Naive thymus-derived CD4-positive, alpha-beta T cell (primary cell): Measurements from ENCODE around the gene PCDHGB4. TPM values are rescaled to one million over a fixed set of nuclear protein-coding genes. Genes with fewer than 3 reads are reported as not detected.
"Not testable (repeated sequence)": the region's sequence is repeated elsewhere in the genome, so short reads cannot be mapped to it uniquely, and the experiment has no call there.

Experiments
- ATAC-seq: fragments of 150-1000 bp; cut with Tn5 transposase; 2 replicates; pipeline ENCODE4 v1.10.0; 2021; ENCODE audit warnings: mild to moderate bottlenecking, moderate library complexity
- CTCF ChIA-PET: fragments of 350-600 bp; sonication (Branson Sonifier 250); formaldehyde crosslinking; loops from one replicate; lab custom pipeline; 2021; ENCODE audit warnings: antibody characterized with exemption; lab: Charles Lee
- POLR2A ChIA-PET: fragments of 350-600 bp; sonication (Branson Sonifier 250); formaldehyde crosslinking; loops from one replicate; lab custom pipeline; 2021; ENCODE audit warnings: antibody characterized with exemption, inconsistent platforms; lab: Charles Lee
- DNase-seq, 9 donors: peaks; one replicate each; pipeline versions ENCODE4 v3.0.0 to v3.0.0-alpha.2; 2020 to 2022; ENCODE audit warnings: mixed read lengths in 1 of 9
- H3K27ac ChIP-seq: one replicate; pipeline ENCODE4 v1.7.0; 2013; ENCODE audit warnings: mild to moderate bottlenecking, low read depth, low read length, moderate library complexity
- H3K27me3 ChIP-seq, 2 donors: one replicate each; pipeline ENCODE4 v1.7.0; 2013; ENCODE audit warnings: low read length in 2 of 2, mild to moderate bottlenecking in 2 of 2, moderate library complexity in 2 of 2; ENCODE audit not compliant: control insufficient read depth in 2 of 2, insufficient read depth in 2 of 2
- H3K36me3 ChIP-seq, 3 experiments: 1 replicate in 2 of 3; 2 replicates in 1 of 3; pipeline ENCODE4 v1.7.0; 2013; ENCODE audit warnings: low read length in 3 of 3, mild to moderate bottlenecking in 3 of 3, moderate library complexity in 1 of 3; ENCODE audit not compliant: insufficient read depth in 3 of 3, control insufficient read depth in 2 of 3
- H3K4me1 ChIP-seq, 2 donors: one replicate each; pipeline ENCODE4 v1.7.0; 2013; ENCODE audit warnings: low read length in 2 of 2, mild to moderate bottlenecking in 2 of 2, moderate library complexity in 1 of 2; ENCODE audit not compliant: control insufficient read depth in 2 of 2, insufficient read depth in 2 of 2
- H3K4me3 ChIP-seq: 2 replicates; pipeline ENCODE4 v1.7.0; 2013; ENCODE audit warnings: mild to moderate bottlenecking, low read length
- H3K9me3 ChIP-seq, 3 experiments: 1 replicate in 2 of 3; 2 replicates in 1 of 3; pipeline ENCODE4 v1.7.0; 2013; ENCODE audit warnings: low read length in 3 of 3; ENCODE audit not compliant: control insufficient read depth in 2 of 3
- H3K27ac Mint-ChIP-seq, 9 donors: one replicate each; pipeline ENCODE4 v1.8.0; 2020 to 2022; ENCODE audit warnings: mixed read lengths in 9 of 9, mild to moderate bottlenecking in 8 of 9, moderate library complexity in 5 of 9, inconsistent platforms in 2 of 9
- H3K27me3 Mint-ChIP-seq, 5 donors: one replicate each; pipeline ENCODE4 v1.8.0; 2021 to 2022; ENCODE audit warnings: mixed read lengths in 5 of 5, mild to moderate bottlenecking in 1 of 5
- H3K36me3 Mint-ChIP-seq, 5 donors: one replicate each; pipeline ENCODE4 v1.8.0; 2020 to 2022; ENCODE audit warnings: mixed read lengths in 5 of 5, mild to moderate bottlenecking in 3 of 5, inconsistent platforms in 1 of 5
- H3K4me1 Mint-ChIP-seq, 7 donors: one replicate each; pipeline ENCODE4 v1.8.0; 2020 to 2022; ENCODE audit warnings: mixed read lengths in 7 of 7, mild to moderate bottlenecking in 3 of 7, inconsistent platforms in 1 of 7
- H3K4me3 Mint-ChIP-seq, 10 donors: one replicate each; pipeline ENCODE4 v1.8.0; 2020 to 2022; ENCODE audit warnings: mild to moderate bottlenecking in 10 of 10, mixed read lengths in 10 of 10, moderate library complexity in 6 of 10, inconsistent platforms in 2 of 10
- H3K9me3 Mint-ChIP-seq, 11 donors: one replicate each; pipeline ENCODE4 v1.8.0; 2020 to 2022; ENCODE audit warnings: mixed read lengths in 11 of 11, mild to moderate bottlenecking in 4 of 11, inconsistent platforms in 1 of 11, moderate library complexity in 1 of 11
- intact Hi-C, 2 donors: fragments of 100-400 bp; cut with micrococcal nuclease; formaldehyde crosslinking; loops; one replicate each; pipeline ENCODE4 v1.15.1; 2023
- polyA plus RNA-seq, 2 donors: library from polyadenylated mRNA; unstranded; fragments of 300-500 nt; fragmentation: Illumina TruSeq; gene quantifications; one replicate each; pipeline ENCODE4 v1.2.3, GENCODE V29; 2021
- total RNA-seq, 6 experiments: library from RNA in 5 of 6; stranded (reverse) in 5 of 6; gene quantifications; 1 replicate in 5 of 6; 2 replicates in 1 of 6; pipeline ENCODE4 v1.2.3 and lab custom pipeline; 2021 to 2026

PCDHGB4 gene
- total and polyA plus RNA-seq, 7 experiments from 2014 or later: 0.08 to 0.27 (median 0.24) TPM; not detected in 3

- DNase-seq (no peak), ATAC-seq (no peak)
- H3K4me3 Mint-ChIP-seq: peak overlapping the region in 3 of 10 donors; percentile 23 to 41 (median 33)
- H3K9me3 Mint-ChIP-seq: peaks cover 4 to 82% (median 38%) of the 10 kb centered on the region in 11 donors
- H3K27ac Mint-ChIP-seq: peak overlapping the region in 2 of 9 donors; percentile 43 to 83
- Histone ChIP-seq H3K36me3 (no peaks in the 10 kb centered on the region), H3K27me3 (peaks cover 2 to 18% of the 10 kb centered on the region in 2 donors), H3K9me3 (peaks cover 0 to 45% (median 0%) of the 10 kb centered on the region in 3 experiments), H3K4me3 (no peak overlapping the region), H3K4me1 (no peaks in the 10 kb centered on the region), H3K27ac (no peak overlapping the region)
- H3K4me1 Mint-ChIP-seq: peaks cover 0 to 6% (median 2%) of the 10 kb centered on the region in 7 donors
- CTCF ChIA-PET: no interaction called here
- peaks cover 4 to 28% (median 9%) of the 10 kb centered on the region in 5 donors for H3K36me3 Mint-ChIP-seq
- H3K27me3 Mint-ChIP-seq: peaks cover 50 to 83% (median 70%) of the 10 kb centered on the region in 5 donors
- POLR2A ChIA-PET: no interaction called here
- intact Hi-C loops: no loop called here
Measured at GRCh38 chr5:141398608-141399007, 11.1 kb downstream of the PCDHGB4 start.

GRCh38 chr5:141399555-141400258 is 12.2 kb downstream of the PCDHGB4 start:
- Mint-ChIP-seq H3K4me3 (peak overlapping the region in 5 of 10 donors; percentile 3 to 71 (median 23)), H3K27me3 (peaks cover 48 to 84% (median 70%) of the 10 kb centered on the region in 5 donors), H3K27ac (peak overlapping the region in 4 of 9 donors; percentile 10 to 74 (median 66)), H3K9me3 (peaks cover 4 to 82% (median 41%) of the 10 kb centered on the region in 11 donors), H3K36me3 (peaks cover 4 to 29% (median 9%) of the 10 kb centered on the region in 5 donors), H3K4me1 (peaks cover 0 to 6% (median 2%) of the 10 kb centered on the region in 7 donors)
- DNase-seq (no peak), ATAC-seq (no peak)
- H3K27ac ChIP-seq: no peak overlapping the region
- CTCF ChIA-PET: no interaction called here
- no peaks in the 10 kb centered on the region for H3K4me1 ChIP-seq
- POLR2A ChIA-PET: no interaction called here
- H3K36me3 ChIP-seq: no peaks in the 10 kb centered on the region
- no peak overlapping the region for H3K4me3 ChIP-seq
- H3K9me3 ChIP-seq: peaks cover 0 to 35% (median 0%) of the 10 kb centered on the region in 3 experiments
- peaks cover 2 to 18% of the 10 kb centered on the region in 2 donors for H3K27me3 ChIP-seq
- intact Hi-C loops: no loop called here

- Mint-ChIP-seq H3K4me1 (peaks cover 0 to 10% (median 4%) of the 10 kb centered on the region in 7 donors), H3K9me3 (peaks cover 5 to 82% (median 41%) of the 10 kb centered on the region in 11 donors), H3K4me3 (peak within 1 kb of the TSS in 9 of 10 donors; percentile 28 to 76 (median 68)), H3K27ac (peak within 1 kb of the TSS in 3 of 9 donors; percentile 8 to 49 (median 49)), H3K27me3 (peaks cover 50 to 82% (median 74%) of the 10 kb centered on the region in 5 donors), H3K36me3 (peaks cover 4 to 34% (median 9%) of the 10 kb centered on the region in 5 donors)
- H3K4me1 ChIP-seq: no peaks in the 10 kb centered on the region
- H3K9me3 ChIP-seq: peaks cover 0 to 34% (median 0%) of the 10 kb centered on the region in 3 experiments
- H3K27me3 ChIP-seq: peaks cover 7 to 26% of the 10 kb centered on the region in 2 donors
- H3K36me3 ChIP-seq: no peaks in the 10 kb centered on the region
- H3K4me3 ChIP-seq: no peak within 1 kb of the TSS
- no peak for ATAC-seq
- intact Hi-C loops: no loop called here
- no peak within 1 kb of the TSS for H3K27ac ChIP-seq
- CTCF ChIA-PET: no interaction called here
- POLR2A ChIA-PET: no interaction called here
- DNase-seq: no peak
Measured at GRCh38 chr5:141402553-141403243, 15.2 kb downstream of the PCDHGB4 start, which contains the start of gene PCDHGA9. TSS of gene PCDHGA9 (plus strand) at chr5:141402778. CDS start at chr5:141402953, 175 bp downstream.

- Histone ChIP-seq H3K27me3 (peaks cover 8 to 26% of the 10 kb centered on the region in 2 donors), H3K4me3 (no peak overlapping the region), H3K36me3 (no peaks in the 10 kb centered on the region), H3K4me1 (no peaks in the 10 kb centered on the region), H3K9me3 (peaks cover 0 to 39% (median 0%) of the 10 kb centered on the region in 3 experiments), H3K27ac (no peak overlapping the region)
- ChIA-PET POLR2A (no interaction called here), CTCF (no interaction called here)
- H3K4me1 Mint-ChIP-seq: peaks cover 0 to 16% (median 5%) of the 10 kb centered on the region in 7 donors
- intact Hi-C loops: no loop called here
- peak overlapping the region in 2 of 9 donors; percentile 49 for H3K27ac Mint-ChIP-seq
- ATAC-seq (no peak), DNase-seq (no peak)
- H3K27me3 Mint-ChIP-seq: peaks cover 57 to 86% (median 81%) of the 10 kb centered on the region in 5 donors
- H3K9me3 Mint-ChIP-seq: peaks cover 7 to 88% (median 45%) of the 10 kb centered on the region in 11 donors
- H3K4me3 Mint-ChIP-seq: peak overlapping the region in 3 of 10 donors; percentile 29 to 69 (median 56)
- peaks cover 6 to 37% (median 9%) of the 10 kb centered on the region in 5 donors for H3K36me3 Mint-ChIP-seq
Measured at GRCh38 chr5:141403387-141403786, 15.9 kb downstream of the PCDHGB4 start.

GRCh38 chr5:141407790-141408505 is 20.4 kb downstream of the PCDHGB4 start, which contains the start of gene PCDHGB6:
TSS of gene PCDHGB6 (plus strand) at chr5:141408021. CDS start at chr5:141408203, 182 bp downstream.
- H3K36me3 ChIP-seq, H3K4me3 ChIP-seq, H3K27ac ChIP-seq, CTCF ChIA-PET, intact Hi-C loops, H3K4me1 ChIP-seq: not testable (repeated sequence)
- H3K36me3 Mint-ChIP-seq: peaks cover 7 to 32% (median 12%) of the 10 kb centered on the region in 5 donors
- peaks cover 0 to 33% (median 0%) of the 10 kb centered on the region in 3 experiments for H3K9me3 ChIP-seq
- peaks cover 2 to 14% (median 4%) of the 10 kb centered on the region in 7 donors for H3K4me1 Mint-ChIP-seq
- peaks cover 10 to 20% of the 10 kb centered on the region in 2 donors for H3K27me3 ChIP-seq
- POLR2A ChIA-PET: interaction anchor here (0.5 kb wide), 1 partner anchor 155 kb away, joined by 5 read pairs; no protein-coding TSS in a partner anchor
- peaks cover 10 to 82% (median 47%) of the 10 kb centered on the region in 11 donors for H3K9me3 Mint-ChIP-seq
- peak within 1 kb of the TSS in 9 of 10 donors; percentile 33 to 80 (median 66) for H3K4me3 Mint-ChIP-seq
- ATAC-seq: peak; percentile 71
- H3K27ac Mint-ChIP-seq: peak within 1 kb of the TSS in 4 of 9 donors; percentile 5 to 79 (median 35)
- peaks cover 54 to 80% (median 76%) of the 10 kb centered on the region in 5 donors for H3K27me3 Mint-ChIP-seq
- DNase-seq: peak in 3 of 9 donors; percentile 27 to 34 (median 34)
